A549 (cell line): ENCODE results near the gene DCTD.

Source experiments
- EP300 ChIP-seq, 2 experiments: fragments of >200 bp; sonication (Bioruptor Twin); formaldehyde crosslinking; IDR thresholded peaks; 2 replicates in 1 of 2; 3 replicates in 1 of 2; pipeline ENCODE4 v1.6.1; 2016 to 2017
- GATA3 ChIP-seq: IDR thresholded peaks from 2 replicates; pipeline ENCODE4 v1.6.1; 2012; ENCODE audit warnings: borderline replicate concordance
- MYC ChIP-seq: IDR thresholded peaks from 2 replicates; pipeline ENCODE4 v1.6.1; 2012; ENCODE audit warnings: mild to moderate bottlenecking, inconsistent platforms, low read length, improper control_type of control experiment, borderline replicate concordance
- PHF8 ChIP-seq: fragments of 200-600 bp; sonication (generic); IDR thresholded peaks from 2 replicates; pipeline ENCODE4 v1.6.1; 2016; ENCODE audit warnings: low read depth, mild to moderate bottlenecking, antibody characterized with exemption, moderate library complexity, borderline replicate concordance
- POLR2A ChIP-seq: IDR thresholded peaks from 2 replicates; pipeline ENCODE4 v1.6.1; 2012; ENCODE audit warnings: mild to moderate bottlenecking, low read length
- RAD21 ChIP-seq, 2 experiments: fragments of >200 bp in 1 of 2; sonication (Bioruptor Twin) in 1 of 2; formaldehyde crosslinking in 1 of 2; IDR thresholded peaks in 1 of 2; conservative IDR thresholded peaks in 1 of 2; 2 replicates in 1 of 2; 3 replicates in 1 of 2; pipeline ENCODE4 v1.6.1; 2012 to 2018; ENCODE audit warnings: inconsistent platforms in 1 of 2
- RFX5 ChIP-seq: fragments of 450-650 bp; IDR thresholded peaks from 2 replicates; pipeline ENCODE4 v1.7.1; 2014; ENCODE audit warnings: antibody characterized with exemption, mild to moderate bottlenecking, moderate library complexity
- ZFP36 ChIP-seq: fragments of 450-650 bp; IDR thresholded peaks from 2 replicates; pipeline ENCODE4 v1.6.1; 2014; ENCODE audit warnings: borderline replicate concordance; ENCODE audit not compliant: partially characterized antibody
- TF ChIP-seq, protein P1 (sequence below): fragments of >200 bp; sonication (Bioruptor Twin); formaldehyde crosslinking; IDR thresholded peaks from 3 replicates; pipeline ENCODE4 v1.5.1; 2016
- TF ChIP-seq, protein P2 (sequence below): IDR thresholded peaks from 2 replicates; pipeline ENCODE4 v1.6.1; 2012
- TF ChIP-seq, protein P3 (sequence below): fragments of 250-450 bp; sonication (Bioruptor Pico); IDR thresholded peaks from 2 replicates; pipeline ENCODE4 v1.5.0; 2021; ENCODE audit warnings: mild to moderate bottlenecking, moderate library complexity, borderline replicate concordance

DNA sequence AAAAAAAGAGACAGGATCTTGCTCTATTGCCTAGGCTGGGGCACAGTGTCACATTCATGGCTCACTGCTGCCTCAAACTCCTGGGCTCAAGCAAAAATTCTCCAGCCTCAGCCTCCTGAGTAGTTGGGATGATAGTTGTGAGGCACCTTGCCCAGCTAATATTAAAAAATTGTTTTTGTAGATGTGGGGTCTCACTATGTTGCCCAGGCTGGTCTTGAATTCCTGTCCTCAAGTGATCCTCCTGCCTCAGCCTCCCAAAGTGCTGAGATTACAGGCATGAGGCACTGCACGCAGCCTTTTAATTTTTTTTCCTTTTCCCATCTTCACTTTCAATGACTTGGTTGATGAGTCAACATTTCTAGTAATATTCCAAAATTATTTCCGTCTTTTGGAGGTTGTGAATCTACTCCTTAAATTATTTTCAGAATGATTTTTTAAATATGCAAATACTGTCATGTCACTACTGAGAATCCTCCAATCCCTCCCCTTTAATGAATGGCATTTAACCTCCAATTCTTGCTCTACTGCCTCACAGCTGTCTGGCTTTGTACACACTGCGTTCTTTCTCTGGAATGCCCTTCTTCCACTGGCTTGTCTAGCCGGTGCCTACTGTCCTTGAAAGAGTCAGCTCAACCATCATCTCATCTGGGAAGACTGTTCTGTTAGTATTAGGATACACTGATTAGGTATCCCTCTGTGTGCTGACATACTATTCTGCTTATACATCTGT, 27.5 kb upstream of the DCTD start:
- TF ChIP-seq, protein P1, sequence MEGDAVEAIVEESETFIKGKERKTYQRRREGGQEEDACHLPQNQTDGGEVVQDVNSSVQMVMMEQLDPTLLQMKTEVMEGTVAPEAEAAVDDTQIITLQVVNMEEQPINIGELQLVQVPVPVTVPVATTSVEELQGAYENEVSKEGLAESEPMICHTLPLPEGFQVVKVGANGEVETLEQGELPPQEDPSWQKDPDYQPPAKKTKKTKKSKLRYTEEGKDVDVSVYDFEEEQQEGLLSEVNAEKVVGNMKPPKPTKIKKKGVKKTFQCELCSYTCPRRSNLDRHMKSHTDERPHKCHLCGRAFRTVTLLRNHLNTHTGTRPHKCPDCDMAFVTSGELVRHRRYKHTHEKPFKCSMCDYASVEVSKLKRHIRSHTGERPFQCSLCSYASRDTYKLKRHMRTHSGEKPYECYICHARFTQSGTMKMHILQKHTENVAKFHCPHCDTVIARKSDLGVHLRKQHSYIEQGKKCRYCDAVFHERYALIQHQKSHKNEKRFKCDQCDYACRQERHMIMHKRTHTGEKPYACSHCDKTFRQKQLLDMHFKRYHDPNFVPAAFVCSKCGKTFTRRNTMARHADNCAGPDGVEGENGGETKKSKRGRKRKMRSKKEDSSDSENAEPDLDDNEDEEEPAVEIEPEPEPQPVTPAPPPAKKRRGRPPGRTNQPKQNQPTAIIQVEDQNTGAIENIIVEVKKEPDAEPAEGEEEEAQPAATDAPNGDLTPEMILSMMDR: no peak
- TF ChIP-seq RFX5: no peak
- no peak for TF ChIP-seq POLR2A
- TF ChIP-seq RAD21 (conservative IDR thresholded peaks at IDR 0.05 in 1 of 2, IDR thresholded peaks at IDR 0.05 in 1 of 2): no peak
- no peak for TF ChIP-seq EP300 (IDR thresholded peaks at IDR 0.05)
- no peak for TF ChIP-seq MYC
- TF ChIP-seq, protein P2, sequence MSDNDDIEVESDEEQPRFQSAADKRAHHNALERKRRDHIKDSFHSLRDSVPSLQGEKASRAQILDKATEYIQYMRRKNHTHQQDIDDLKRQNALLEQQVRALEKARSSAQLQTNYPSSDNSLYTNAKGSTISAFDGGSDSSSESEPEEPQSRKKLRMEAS: no peak
- TF ChIP-seq ZFP36: no peak
- TF ChIP-seq, protein P3, sequence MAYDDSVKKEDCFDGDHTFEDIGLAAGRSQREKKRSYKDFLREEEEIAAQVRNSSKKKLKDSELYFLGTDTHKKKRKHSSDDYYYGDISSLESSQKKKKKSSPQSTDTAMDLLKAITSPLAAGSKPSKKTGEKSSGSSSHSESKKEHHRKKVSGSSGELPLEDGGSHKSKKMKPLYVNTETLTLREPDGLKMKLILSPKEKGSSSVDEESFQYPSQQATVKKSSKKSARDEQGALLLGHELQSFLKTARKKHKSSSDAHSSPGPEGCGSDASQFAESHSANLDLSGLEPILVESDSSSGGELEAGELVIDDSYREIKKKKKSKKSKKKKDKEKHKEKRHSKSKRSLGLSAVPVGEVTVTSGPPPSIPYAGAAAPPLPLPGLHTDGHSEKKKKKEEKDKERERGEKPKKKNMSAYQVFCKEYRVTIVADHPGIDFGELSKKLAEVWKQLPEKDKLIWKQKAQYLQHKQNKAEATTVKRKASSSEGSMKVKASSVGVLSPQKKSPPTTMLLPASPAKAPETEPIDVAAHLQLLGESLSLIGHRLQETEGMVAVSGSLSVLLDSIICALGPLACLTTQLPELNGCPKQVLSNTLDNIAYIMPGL (CRISPR knock-in tag): no peak
- no peak for TF ChIP-seq PHF8
- TF ChIP-seq GATA3: no peak
